Heart left ventricle (tissue), 16 donors: ENCODE measurements around the gene PROSER3. TPM values are rescaled to one million over a fixed set of nuclear protein-coding genes. Genes with fewer than 3 reads are reported as not detected.

Experiments
- ATAC-seq, 4 donors: fragments of 200-7000 bp; cut with Tn5 transposase; one replicate each; pipeline ENCODE4 v1.9.1; 2020 to 2022; ENCODE audit warnings: moderate library complexity in 4 of 4, mild to moderate bottlenecking in 3 of 4, moderate number of reproducible peaks in 1 of 4
- DNase-seq, 5 donors: peaks; one replicate each; pipeline ENCODE4 v3.0.0-alpha.2; 2020
- H3K27ac ChIP-seq, 12 donors: fragments of 200-600 bp; sonication (generic) in 4 of 12; one replicate each; pipeline versions ENCODE4 v1.5.0 to v1.8.0; 2016 to 2022; ENCODE audit warnings: mild to moderate bottlenecking in 2 of 12
- H3K27me3 ChIP-seq, 9 donors: fragments of 200-600 bp; sonication (generic) in 2 of 9; one replicate each; pipeline versions ENCODE4 v1.5.1 to v1.8.0; 2016 to 2022; ENCODE audit warnings: mild to moderate bottlenecking in 3 of 9
- H3K36me3 ChIP-seq, 9 donors: fragments of 200-600 bp; sonication (generic) in 2 of 9; one replicate each; pipeline versions ENCODE4 v1.5.0 to v1.8.0; 2018 to 2022; ENCODE audit warnings: mild to moderate bottlenecking in 2 of 9
- H3K4me1 ChIP-seq, 12 donors: fragments of 200-600 bp; sonication (generic) in 4 of 12; one replicate each; pipeline versions ENCODE4 v1.5.0 to v1.8.0; 2016 to 2022; ENCODE audit warnings: mild to moderate bottlenecking in 3 of 12
- H3K4me3 ChIP-seq, 12 donors: fragments of 200-600 bp; sonication (generic) in 4 of 12; one replicate each; pipeline versions ENCODE4 v1.5.0 to v1.8.0; 2017 to 2022; ENCODE audit warnings: mild to moderate bottlenecking in 9 of 12, moderate library complexity in 4 of 12
- H3K9me3 ChIP-seq, 12 donors: fragments of 200-600 bp; sonication (generic) in 4 of 12; one replicate each; pipeline versions ENCODE4 v1.5.0 to v1.8.0; 2016 to 2022; ENCODE audit warnings: mild to moderate bottlenecking in 1 of 12
- CTCF ChIP-seq, 12 donors: fragments of 200-600 bp; sonication (generic) in 4 of 12; IDR thresholded peaks; one replicate each; pipeline versions ENCODE4 v1.5.0 to v1.8.0; 2018 to 2022; ENCODE audit warnings: antibody characterized with exemption in 12 of 12, mild to moderate bottlenecking in 5 of 12
- POLR2A ChIP-seq, 2 donors: fragments of 450-650 bp; IDR thresholded peaks; one replicate each; pipeline ENCODE4 v1.6.1; 2017; ENCODE audit warnings: antibody characterized with exemption in 2 of 2, mild to moderate bottlenecking in 2 of 2, moderate library complexity in 2 of 2
- WGBS, 4 donors: extraction: QIAGEN DNeasy Blood & Tissue Kit in 2 of 4; methylation state at CpG; one replicate each; pipeline versions ENCODE4 v1.1.5 to v1.1.7; 2013 to 2018; 5-methylcytosine and 5-hydroxymethylcytosine counted together
- intact Hi-C, 10 donors: fragments of 100-400 bp; cut with DNase I; formaldehyde crosslinking; loops; one replicate each; pipeline versions ENCODE4 v1.11.1 to v1.14.2; 2022
- polyA plus RNA-seq, 2 donors: library from polyadenylated mRNA; stranded (reverse); fragments of 200-250 nt; gene quantifications; one replicate each; pipeline ENCODE4 v1.2.3, GENCODE V29; 2013
- total RNA-seq, 9 donors: library from RNA; depleted of rRNA in 2 of 9; stranded (reverse); fragments of >200 nt in 2 of 9; fragmentation: NEBNext Ultra II Directional in 3 of 9; extraction: Animal tissue kit (Norgen Biotek cat#: 25700) in 3 of 9; gene quantifications; one replicate each; pipeline versions ENCODE4 v1.1.0 to v1.2.4, GENCODE V29; 2016 to 2023
- donor health status: ischemic (EF 13 %, LVEDD 7.1; RV severe dilation, severe dysfunction).
- donor health status: healthy with polysubstance abuse.
- donor health status: DM: no; HTN: yes; CAD: no.
- donor health status: DM: no; HTN: no; CAD: no.
- donor health status: ischemic (EF 25% LVEDD 6.9; RV normal size, moderate dysfunction).
- donor health status: ischemic (EF 25% LVEDD 5.7; RV mildly dilated, moderate dysfunction).
- donor health status: healthy.
- donor health status: DM: yes; HTN: yes; CAD: no.
- donor health status: ischemic (EF 35%, LVEDD 5.7; RV mildly dilated, moderate dysfunction).
- donor health status: nonischemic (EF 11% LVEDD 7.7; RV severe dilation, severe dysfunction).
- donor health status: DM: yes; HTN: yes; CAD: no.
- donor health status: PGD.
- donor health status: ischemic (EF 29% LVEDD 5.4; RV normal size, mild dysfunction).
- donor health status: nonischemic (EF 23%, LVEDD 6.1; RV moderate dilation, normal function).

The PROSER3 gene
- total and polyA plus RNA-seq, 11 donors: 1.9 to 19.7 (median 9.7) TPM

DNA sequence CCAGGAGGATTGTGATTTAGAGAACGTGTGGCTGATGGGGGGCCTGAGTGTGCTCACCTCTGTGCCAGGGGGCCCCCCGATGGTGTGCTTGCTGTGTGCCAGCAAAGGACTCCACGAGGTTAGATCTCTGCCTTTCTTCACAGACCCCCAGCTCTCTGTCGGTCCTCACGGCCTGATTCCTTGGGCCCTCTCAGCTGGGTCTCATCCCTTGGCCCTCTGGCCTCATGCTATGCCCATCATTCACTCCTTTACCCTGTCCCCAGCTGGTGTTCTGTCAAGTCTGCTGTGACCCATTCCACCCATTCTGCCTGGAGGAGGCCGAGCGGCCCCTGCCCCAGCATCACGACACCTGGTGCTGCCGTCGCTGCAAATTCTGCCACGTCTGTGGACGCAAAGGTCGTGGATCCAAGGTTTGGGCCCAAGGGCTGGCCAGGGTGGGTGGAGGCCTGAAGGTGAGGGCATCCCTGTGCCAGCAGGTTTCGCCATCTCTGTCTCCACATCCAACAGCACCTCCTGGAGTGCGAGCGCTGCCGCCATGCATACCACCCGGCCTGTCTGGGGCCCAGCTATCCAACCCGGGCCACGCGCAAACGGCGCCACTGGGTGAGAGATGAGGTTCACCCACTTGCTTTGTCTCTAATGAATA is 32.6 kb upstream of the PROSER3 start:
- ATAC-seq (no peak), DNase-seq (no peak)
- TF ChIP-seq POLR2A (IDR thresholded peaks at IDR 0.05) (no peak), CTCF (IDR thresholded peaks at IDR 0.05) (no peak)

DNA sequence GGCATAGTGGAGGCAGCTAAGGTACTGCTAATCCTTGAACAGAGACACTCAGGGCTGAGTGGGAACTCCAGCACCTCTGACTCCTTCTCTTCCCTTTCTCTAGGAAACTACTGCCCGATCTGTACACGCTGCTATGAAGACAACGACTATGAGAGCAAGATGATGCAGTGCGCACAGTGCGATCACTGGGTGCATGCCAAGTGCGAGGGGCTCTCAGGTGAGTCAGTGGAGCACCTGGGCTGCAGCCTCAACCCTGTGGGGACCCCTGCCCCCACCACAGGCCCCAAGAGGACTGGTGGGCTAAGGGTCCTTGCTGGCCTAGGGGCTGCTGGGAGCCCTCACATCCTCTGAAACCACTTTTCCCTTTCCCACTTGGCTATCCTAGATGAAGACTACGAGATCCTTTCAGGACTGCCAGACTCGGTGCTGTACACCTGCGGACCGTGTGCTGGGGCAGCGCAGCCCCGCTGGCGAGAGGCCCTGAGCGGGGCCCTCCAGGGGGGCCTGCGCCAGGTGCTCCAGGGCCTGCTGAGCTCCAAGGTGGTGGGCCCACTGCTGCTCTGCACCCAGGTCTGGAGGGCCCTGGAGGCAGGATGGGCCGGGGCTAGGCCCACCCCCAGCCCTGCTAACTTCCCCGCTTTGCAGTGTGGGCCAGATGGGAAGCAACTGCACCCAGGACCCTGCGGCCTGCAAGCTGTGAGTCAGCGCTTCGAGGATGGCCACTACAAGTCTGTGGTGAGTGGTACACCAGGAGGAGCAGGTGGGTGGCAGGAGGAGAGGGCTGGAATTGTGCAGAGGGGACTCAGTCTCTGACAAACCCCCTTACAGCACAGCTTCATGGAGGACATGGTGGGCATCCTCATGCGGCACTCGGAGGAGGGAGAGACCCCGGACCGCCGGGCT is 30.7 kb upstream of the PROSER3 start:
- H3K27me3 ChIP-seq: no peaks in the 10 kb centered on the region
- WGBS, 4 donors: 93 to 96% (median 96%) methylated on average over 20 to 25 of the region's 25 CpGs
- no peak for ATAC-seq
- H3K4me3 ChIP-seq: no peak overlapping the region
- intact Hi-C loops: no loop called here
- TF ChIP-seq CTCF (IDR thresholded peaks at IDR 0.05) (no peak), POLR2A (IDR thresholded peaks at IDR 0.05) (no peak)
- H3K36me3 ChIP-seq: peaks cover 13 to 100% (median 100%) of the 10 kb centered on the region in 9 donors
- DNase-seq: no peak
- H3K27ac ChIP-seq: no peak overlapping the region
- no peaks in the 10 kb centered on the region for H3K9me3 ChIP-seq
- no peaks in the 10 kb centered on the region for H3K4me1 ChIP-seq

More for the DNA sequence above, 32.6 kb upstream of the PROSER3 start:
- Histone ChIP-seq H3K4me3 (no peak overlapping the region), H3K36me3 (peaks cover 13 to 98% (median 91%) of the 10 kb centered on the region in 9 donors), H3K27ac (no peak overlapping the region), H3K4me1 (peaks cover 0 to 4% (median 0%) of the 10 kb centered on the region in 12 donors), H3K9me3 (no peaks in the 10 kb centered on the region), H3K27me3 (no peaks in the 10 kb centered on the region)
- intact Hi-C loops: no loop called here
- 94 to 96% (median 95%) methylated on average over 22 to 23 of the region's 23 CpGs for WGBS, 4 donors

DNA sequence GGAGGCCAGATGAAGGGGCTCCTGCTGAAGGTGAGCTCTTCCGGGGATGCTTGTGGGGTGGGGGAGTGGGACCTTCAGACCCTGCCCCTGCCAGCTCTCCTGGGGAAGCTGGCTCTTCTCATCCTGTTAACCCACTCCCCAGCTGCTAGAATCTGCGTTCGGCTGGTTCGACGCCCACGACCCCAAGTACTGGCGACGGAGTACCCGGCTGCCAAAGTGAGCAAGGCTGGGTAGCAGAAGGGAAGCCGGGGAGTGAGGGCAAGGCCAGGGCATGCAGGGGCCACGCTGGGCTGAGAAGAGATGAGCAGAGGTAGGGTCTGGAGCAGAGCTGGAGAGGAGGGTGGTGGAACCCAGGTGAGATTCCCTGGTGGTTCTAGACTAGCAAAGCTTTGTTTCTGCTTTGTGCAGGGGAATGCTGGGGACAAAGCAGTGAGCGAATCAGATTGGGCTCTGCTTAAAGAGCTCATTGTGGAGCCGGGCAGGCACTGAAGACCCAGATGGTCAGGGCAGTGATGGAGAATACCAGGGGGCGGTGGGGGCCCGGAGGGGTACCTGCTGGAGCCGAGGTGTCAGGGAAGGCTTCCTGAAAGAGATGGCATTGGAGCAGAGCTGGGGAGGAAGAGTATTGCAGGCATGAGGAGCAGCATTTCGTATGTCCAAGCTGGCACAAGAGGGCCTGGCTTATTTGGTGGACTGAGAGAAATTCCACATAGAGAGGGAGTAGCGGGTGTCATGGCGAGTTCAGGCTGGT is 29.8 kb upstream of the PROSER3 start:
- H3K4me1 ChIP-seq: no peaks in the 10 kb centered on the region
- DNase-seq (no peak), ATAC-seq (no peak)
- no peaks in the 10 kb centered on the region for H3K9me3 ChIP-seq
- H3K4me3 ChIP-seq: no peak overlapping the region
- TF ChIP-seq POLR2A (IDR thresholded peaks at IDR 0.05): no peak
- TF ChIP-seq CTCF (IDR thresholded peaks at IDR 0.05): no peak
- no peak overlapping the region for H3K27ac ChIP-seq
- H3K36me3 ChIP-seq: peaks cover 13 to 100% (median 97%) of the 10 kb centered on the region in 9 donors
- 93 to 95% (median 93%) methylated on average over 18 to 19 of the region's 19 CpGs for WGBS, 4 donors
- no peaks in the 10 kb centered on the region for H3K27me3 ChIP-seq
- intact Hi-C loops: no loop called here
